ENCODE data around the gene LYPD3.

The LYPD3 gene

GRCh38 chr19:43460362-43461016 lies 4.9 kb downstream of the LYPD3 start:
- TF ChIP-seq CTCF (IDR thresholded peaks at IDR 0.05; ENCODE audit: low read depth, low read length, missing control alignments), result no peak
- Histone ChIP-seq H3K36me3 (replicated peaks) (no peaks in the 10 kb centered on the region), H3K4me3 (ENCODE audit: low read depth, low read length) (no peak overlapping the region), H3K27ac (no peak overlapping the region), H3K27me3 (replicated peaks) (no peaks in the 10 kb centered on the region)
- in situ Hi-C loops (cut with HindIII; ENCODE audit: low pct_ligation_motif_present, low sequenced_read_pairs), result no loop called here
- no peak for DNase-seq

GRCh38 chr19:43457809-43458208 lies 7.6 kb downstream of the LYPD3 start:
- in situ Hi-C loops (cut with HindIII; ENCODE audit: low pct_ligation_motif_present, low sequenced_read_pairs), result no loop called here
- H3K36me3 ChIP-seq (replicated peaks), result no peaks in the 10 kb centered on the region
- no peaks in the 10 kb centered on the region for H3K27me3 ChIP-seq (replicated peaks)
- DNase-seq, result no peak
- TF ChIP-seq CTCF (IDR thresholded peaks at IDR 0.05; ENCODE audit: low read depth, low read length, missing control alignments), result no peak
- H3K27ac ChIP-seq, result no peak overlapping the region
- no peak overlapping the region for H3K4me3 ChIP-seq (ENCODE audit: low read depth, low read length)

GRCh38 chr19:43455321-43456113 lies 9.9 kb downstream of the LYPD3 start:
- in situ Hi-C loops (cut with HindIII; ENCODE audit: low pct_ligation_motif_present, low sequenced_read_pairs), result no loop called here
- no peak for DNase-seq
- no peak for TF ChIP-seq CTCF (IDR thresholded peaks at IDR 0.05; ENCODE audit: low read depth, low read length, missing control alignments)
- no peak overlapping the region for H3K27ac ChIP-seq
- H3K36me3 ChIP-seq (replicated peaks), result no peaks in the 10 kb centered on the region
- H3K4me3 ChIP-seq (ENCODE audit: low read depth, low read length), result no peak overlapping the region
- H3K27me3 ChIP-seq (replicated peaks), result no peaks in the 10 kb centered on the region

GRCh38 chr19:43454031-43454430 lies 11.4 kb downstream of the LYPD3 start:
- no peak overlapping the region for H3K4me3 ChIP-seq (ENCODE audit: low read depth, low read length)
- in situ Hi-C loops (cut with HindIII; ENCODE audit: low pct_ligation_motif_present, low sequenced_read_pairs), result no loop called here
- no peak overlapping the region for H3K27ac ChIP-seq
- no peak for TF ChIP-seq CTCF (IDR thresholded peaks at IDR 0.05; ENCODE audit: low read depth, low read length, missing control alignments)
- no peak for DNase-seq
- H3K36me3 ChIP-seq (replicated peaks), result no peaks in the 10 kb centered on the region
- H3K27me3 ChIP-seq (replicated peaks), result no peaks in the 10 kb centered on the region

GRCh38 chr19:43452582-43452981 lies 12.8 kb downstream of the LYPD3 start:
- Histone ChIP-seq H3K36me3 (replicated peaks) (no peaks in the 10 kb centered on the region), H3K4me3 (ENCODE audit: low read depth, low read length) (no peak overlapping the region), H3K27me3 (replicated peaks) (no peaks in the 10 kb centered on the region), H3K27ac (no peak overlapping the region)
- in situ Hi-C loops (cut with HindIII; ENCODE audit: low pct_ligation_motif_present, low sequenced_read_pairs), result no loop called here
- TF ChIP-seq CTCF (IDR thresholded peaks at IDR 0.05; ENCODE audit: low read depth, low read length, missing control alignments), result no peak
- DNase-seq, result no peak
